ENCODE data around the gene XKR7.

XKR7 gene

GRCh38 chr20:31966991-31967655 lies 828 bp upstream of the XKR7 start:
- TF ChIP-seq MAX (IDR thresholded peaks at IDR 0.05) (no peak), YY1 (IDR thresholded peaks at IDR 0.05; ENCODE audit: low read depth) (no peak)

DNA sequence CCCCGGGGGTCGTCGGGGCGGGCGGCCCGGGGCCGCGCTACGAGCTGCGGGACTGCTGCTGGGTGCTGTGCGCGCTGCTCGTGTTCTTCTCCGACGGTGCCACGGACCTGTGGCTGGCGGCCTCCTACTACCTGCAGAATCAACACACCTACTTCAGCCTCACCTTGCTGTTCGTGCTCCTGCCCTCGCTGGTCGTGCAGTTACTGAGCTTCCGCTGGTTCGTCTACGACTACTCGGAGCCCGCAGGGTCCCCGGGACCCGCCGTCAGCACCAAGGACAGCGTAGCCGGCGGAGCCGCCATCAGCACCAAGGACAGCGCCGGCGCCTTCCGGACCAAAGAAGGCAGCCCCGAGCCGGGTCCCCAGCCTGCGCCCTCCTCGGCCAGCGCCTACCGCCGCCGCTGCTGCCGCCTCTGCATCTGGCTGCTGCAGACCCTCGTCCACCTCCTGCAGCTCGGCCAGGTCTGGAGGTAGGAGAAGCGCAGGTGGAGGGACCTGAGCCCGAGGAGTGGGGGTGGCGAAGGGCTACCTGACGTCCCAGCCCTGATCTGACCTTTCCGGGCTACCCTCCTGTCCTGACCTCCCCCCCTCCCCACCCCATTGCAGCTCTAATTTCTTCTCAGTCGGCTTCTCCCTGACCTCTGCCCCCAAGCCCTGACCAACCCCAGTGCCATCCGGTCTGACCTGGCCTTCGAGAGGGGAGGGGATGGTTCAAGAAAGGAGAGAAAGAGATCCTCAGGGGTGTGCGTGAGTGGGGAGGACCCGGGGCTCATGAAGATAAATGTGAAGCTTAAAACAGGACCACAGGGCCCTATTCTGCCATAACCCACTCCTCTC lies 558 bp downstream of the XKR7 start:
- no peak for TF ChIP-seq TCF12 (IDR thresholded peaks at IDR 0.05; ENCODE audit: low read depth)
- TF ChIP-seq EP300 (IDR thresholded peaks at IDR 0.05; ENCODE audit: borderline replicate concordance) = peak; percentile 45; the same call in 1 of the 2 replicates
- TF ChIP-seq, protein P1, sequence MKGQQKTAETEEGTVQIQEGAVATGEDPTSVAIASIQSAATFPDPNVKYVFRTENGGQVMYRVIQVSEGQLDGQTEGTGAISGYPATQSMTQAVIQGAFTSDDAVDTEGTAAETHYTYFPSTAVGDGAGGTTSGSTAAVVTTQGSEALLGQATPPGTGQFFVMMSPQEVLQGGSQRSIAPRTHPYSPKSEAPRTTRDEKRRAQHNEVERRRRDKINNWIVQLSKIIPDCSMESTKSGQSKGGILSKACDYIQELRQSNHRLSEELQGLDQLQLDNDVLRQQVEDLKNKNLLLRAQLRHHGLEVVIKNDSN (IDR thresholded peaks at IDR 0.05) = peak; percentile 9; the same call in 1 of the 2 replicates
- TF ChIP-seq ZBTB7A (IDR thresholded peaks at IDR 0.05; ENCODE audit: low read depth) = peak; percentile 90; the same call in 1 of the 2 replicates
- TF ChIP-seq, protein P2, sequence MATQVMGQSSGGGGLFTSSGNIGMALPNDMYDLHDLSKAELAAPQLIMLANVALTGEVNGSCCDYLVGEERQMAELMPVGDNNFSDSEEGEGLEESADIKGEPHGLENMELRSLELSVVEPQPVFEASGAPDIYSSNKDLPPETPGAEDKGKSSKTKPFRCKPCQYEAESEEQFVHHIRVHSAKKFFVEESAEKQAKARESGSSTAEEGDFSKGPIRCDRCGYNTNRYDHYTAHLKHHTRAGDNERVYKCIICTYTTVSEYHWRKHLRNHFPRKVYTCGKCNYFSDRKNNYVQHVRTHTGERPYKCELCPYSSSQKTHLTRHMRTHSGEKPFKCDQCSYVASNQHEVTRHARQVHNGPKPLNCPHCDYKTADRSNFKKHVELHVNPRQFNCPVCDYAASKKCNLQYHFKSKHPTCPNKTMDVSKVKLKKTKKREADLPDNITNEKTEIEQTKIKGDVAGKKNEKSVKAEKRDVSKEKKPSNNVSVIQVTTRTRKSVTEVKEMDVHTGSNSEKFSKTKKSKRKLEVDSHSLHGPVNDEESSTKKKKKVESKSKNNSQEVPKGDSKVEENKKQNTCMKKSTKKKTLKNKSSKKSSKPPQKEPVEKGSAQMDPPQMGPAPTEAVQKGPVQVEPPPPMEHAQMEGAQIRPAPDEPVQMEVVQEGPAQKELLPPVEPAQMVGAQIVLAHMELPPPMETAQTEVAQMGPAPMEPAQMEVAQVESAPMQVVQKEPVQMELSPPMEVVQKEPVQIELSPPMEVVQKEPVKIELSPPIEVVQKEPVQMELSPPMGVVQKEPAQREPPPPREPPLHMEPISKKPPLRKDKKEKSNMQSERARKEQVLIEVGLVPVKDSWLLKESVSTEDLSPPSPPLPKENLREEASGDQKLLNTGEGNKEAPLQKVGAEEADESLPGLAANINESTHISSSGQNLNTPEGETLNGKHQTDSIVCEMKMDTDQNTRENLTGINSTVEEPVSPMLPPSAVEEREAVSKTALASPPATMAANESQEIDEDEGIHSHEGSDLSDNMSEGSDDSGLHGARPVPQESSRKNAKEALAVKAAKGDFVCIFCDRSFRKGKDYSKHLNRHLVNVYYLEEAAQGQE (IDR thresholded peaks at IDR 0.05; ENCODE audit: low read depth) = peak; percentile 100
- TF ChIP-seq TAF1 (IDR thresholded peaks at IDR 0.05; ENCODE audit: low read depth) = no peak
- TF ChIP-seq MAX (IDR thresholded peaks at IDR 0.05) = peak; percentile 76
- TF ChIP-seq TEAD4 (IDR thresholded peaks at IDR 0.05) = peak; percentile 43; the same call in 1 of the 2 replicates
- TF ChIP-seq CREB1 (IDR thresholded peaks at IDR 0.05; ENCODE audit: low read depth) = no peak
- TF ChIP-seq NFIC (IDR thresholded peaks at IDR 0.05) = peak; percentile 23; the same call in 1 of the 2 replicates
- TF ChIP-seq EGR1 (IDR thresholded peaks at IDR 0.05) = no peak
- TF ChIP-seq YY1 (IDR thresholded peaks at IDR 0.05; ENCODE audit: low read depth) = peak; percentile 79
- no peak for TF ChIP-seq FOXM1 (IDR thresholded peaks at IDR 0.05; ENCODE audit: borderline replicate concordance, low read depth)
- TF ChIP-seq CEBPB (IDR thresholded peaks at IDR 0.05) = no peak
- no peak; the same call in 1 of the 2 replicates for TF ChIP-seq RAD21 (IDR thresholded peaks at IDR 0.05; ENCODE audit: low read depth)

GRCh38 chr20:31969991-31970390 lies 2.0 kb downstream of the XKR7 start:
- TF ChIP-seq ZBTB7A (IDR thresholded peaks at IDR 0.05; ENCODE audit: low read depth) = no peak
- no peak for TF ChIP-seq EGR1 (IDR thresholded peaks at IDR 0.05)
- no peak for TF ChIP-seq CEBPB (IDR thresholded peaks at IDR 0.05)
- no peak for TF ChIP-seq RAD21 (IDR thresholded peaks at IDR 0.05; ENCODE audit: low read depth)
- no peak for TF ChIP-seq TCF12 (IDR thresholded peaks at IDR 0.05; ENCODE audit: low read depth)
- no peak for TF ChIP-seq TAF1 (IDR thresholded peaks at IDR 0.05; ENCODE audit: low read depth)
- TF ChIP-seq, protein P1 (IDR thresholded peaks at IDR 0.05) = no peak
- TF ChIP-seq MAX (IDR thresholded peaks at IDR 0.05) = no peak
- no peak for TF ChIP-seq NFIC (IDR thresholded peaks at IDR 0.05)
- no peak for TF ChIP-seq FOXM1 (IDR thresholded peaks at IDR 0.05; ENCODE audit: borderline replicate concordance, low read depth)
- TF ChIP-seq TEAD4 (IDR thresholded peaks at IDR 0.05) = no peak
- TF ChIP-seq EP300 (IDR thresholded peaks at IDR 0.05; ENCODE audit: borderline replicate concordance) = no peak

DNA sequence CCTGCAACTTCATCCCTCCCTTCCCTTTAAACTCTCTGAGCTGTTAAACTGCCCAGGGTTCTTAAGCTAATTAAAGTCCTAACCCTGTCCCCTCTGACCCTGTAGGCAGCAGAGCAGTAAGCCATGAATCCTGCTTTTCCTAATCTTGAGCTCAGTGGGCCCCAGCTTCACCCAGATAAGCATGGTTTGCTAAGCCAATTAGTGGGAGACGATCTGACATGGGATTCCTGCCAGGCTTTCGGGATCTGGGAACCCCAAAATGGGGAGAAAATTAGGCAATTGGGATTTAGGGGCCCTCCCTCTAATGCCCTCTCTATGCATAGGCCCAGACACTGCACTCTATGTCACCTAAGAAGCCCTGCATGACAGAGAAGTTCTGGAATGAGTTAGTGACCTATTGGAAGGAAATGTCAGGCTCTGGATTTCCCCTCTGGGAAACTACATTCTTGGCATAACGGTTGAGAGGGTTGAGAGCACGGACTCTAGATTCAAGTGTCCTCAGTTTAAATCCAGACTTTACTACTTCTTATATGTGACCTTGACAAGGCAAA lies 4.6 kb downstream of the XKR7 start:
- no peak for TF ChIP-seq ZBTB7A (IDR thresholded peaks at IDR 0.05; ENCODE audit: low read depth)
- no peak for TF ChIP-seq NFIC (IDR thresholded peaks at IDR 0.05)
- TF ChIP-seq TAF1 (IDR thresholded peaks at IDR 0.05; ENCODE audit: low read depth) = no peak
- no peak for TF ChIP-seq EGR1 (IDR thresholded peaks at IDR 0.05)
- no peak for TF ChIP-seq YY1 (IDR thresholded peaks at IDR 0.05; ENCODE audit: low read depth)
- TF ChIP-seq MAX (IDR thresholded peaks at IDR 0.05) = no peak
- no peak for TF ChIP-seq TEAD4 (IDR thresholded peaks at IDR 0.05)
- no peak for TF ChIP-seq FOXM1 (IDR thresholded peaks at IDR 0.05; ENCODE audit: borderline replicate concordance, low read depth)
- TF ChIP-seq, protein P1 (IDR thresholded peaks at IDR 0.05) = no peak
- TF ChIP-seq RAD21 (IDR thresholded peaks at IDR 0.05; ENCODE audit: low read depth) = no peak
- no peak for TF ChIP-seq TCF12 (IDR thresholded peaks at IDR 0.05; ENCODE audit: low read depth)
- TF ChIP-seq, protein P2 (IDR thresholded peaks at IDR 0.05; ENCODE audit: low read depth) = no peak
- no peak for TF ChIP-seq CREB1 (IDR thresholded peaks at IDR 0.05; ENCODE audit: low read depth)
- no peak for TF ChIP-seq EP300 (IDR thresholded peaks at IDR 0.05; ENCODE audit: borderline replicate concordance)
- TF ChIP-seq CEBPB (IDR thresholded peaks at IDR 0.05) = no peak
